NT2/D1 (cell line): Measurements from ENCODE around the gene MAN2A2.

ENCODE experiments used
- DNase-seq: peaks from one replicate; pipeline ENCODE4 v3.0.0-alpha.2; 2011; ENCODE audit warnings: low read depth, low spot score
- H3K27me3 ChIP-seq: 2 replicates; pipeline ENCODE4 v1.6.0; 2011; ENCODE audit warnings: mild to moderate bottlenecking; ENCODE audit not compliant: insufficient read length, insufficient read depth
- H3K36me3 ChIP-seq: 2 replicates; pipeline ENCODE4 v1.6.1; 2011; ENCODE audit warnings: mild to moderate bottlenecking, low read length, mixed read lengths; ENCODE audit not compliant: insufficient read depth, insufficient read length
- H3K4me1 ChIP-seq: 2 replicates; pipeline ENCODE4 v1.5.1; 2011; ENCODE audit not compliant: insufficient read depth, insufficient read length
- H3K4me3 ChIP-seq: 2 replicates; pipeline ENCODE4 v1.5.1; 2011; ENCODE audit warnings: low read depth; ENCODE audit not compliant: insufficient read length
- H3K9ac ChIP-seq: 2 replicates; pipeline ENCODE4 v1.6.0; 2011; ENCODE audit warnings: low read depth; ENCODE audit not compliant: insufficient read length
- H3K9me3 ChIP-seq: 2 replicates; pipeline ENCODE4 v1.5.1; 2011; ENCODE audit warnings: mild to moderate bottlenecking, low read length; ENCODE audit not compliant: insufficient read depth
- SUZ12 ChIP-seq: IDR thresholded peaks from 2 replicates; pipeline ENCODE4 v1.6.1; 2011; ENCODE audit not compliant: insufficient read length, insufficient read depth; ENCODE audit errors: extremely low read depth
- YY1 ChIP-seq: IDR thresholded peaks from 2 replicates; pipeline ENCODE4 v1.6.1; 2011; ENCODE audit not compliant: insufficient read length, insufficient read depth
- ZNF274 ChIP-seq: IDR thresholded peaks from 2 replicates; pipeline ENCODE4 v1.6.1; 2011; ENCODE audit warnings: mild to moderate bottlenecking, low read depth, low read length

Gene MAN2A2

DNA sequence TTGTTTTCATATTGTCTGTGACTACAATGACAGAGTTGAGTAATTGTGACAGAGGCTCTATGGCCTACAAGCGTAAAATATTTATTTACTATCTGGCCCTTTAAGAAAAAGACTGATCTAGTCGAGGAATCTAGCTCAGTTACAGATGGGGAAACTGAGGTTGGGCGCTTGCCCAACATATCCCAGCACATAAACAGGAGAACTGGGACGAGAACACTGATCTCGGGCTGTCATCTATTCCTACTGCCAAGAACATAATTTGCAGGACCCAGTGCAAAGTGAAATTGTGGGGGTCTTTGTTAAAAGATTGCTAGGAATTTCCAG is 16.8 kb upstream of the MAN2A2 start:
- Histone ChIP-seq H3K36me3 (peaks cover 63% of the 10 kb centered on the region), H3K4me3 (no peak overlapping the region), H3K9ac (no peak overlapping the region), H3K27me3 (no peaks in the 10 kb centered on the region), H3K4me1 (peaks cover 30% of the 10 kb centered on the region), H3K9me3 (no peaks in the 10 kb centered on the region)
- TF ChIP-seq YY1 (no peak), ZNF274 (no peak), SUZ12 (no peak)
- DNase-seq, result no peak

DNA sequence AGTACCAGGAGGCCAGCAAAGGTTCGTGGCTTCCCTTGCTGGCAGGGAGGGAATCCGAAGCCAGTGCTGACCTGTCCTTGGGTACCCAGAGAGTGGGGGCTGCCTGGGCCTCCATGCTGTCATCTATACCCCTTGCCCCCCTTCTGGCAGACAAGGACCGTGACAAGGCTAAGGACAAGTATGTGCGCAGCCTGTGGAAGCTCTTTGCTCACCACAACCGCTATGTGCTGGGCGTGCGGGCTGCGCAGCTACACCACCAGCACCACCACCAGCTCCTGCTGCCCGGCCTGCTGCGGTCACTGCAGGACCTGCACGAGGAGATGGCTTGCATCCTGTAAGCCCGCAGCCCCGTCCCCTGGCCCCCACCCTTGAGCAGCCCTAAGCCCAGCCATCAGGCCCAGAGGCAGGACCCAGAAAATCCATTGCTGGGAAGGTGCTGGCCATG is 16.0 kb upstream of the MAN2A2 start:
- H3K4me3 ChIP-seq, result no peak overlapping the region
- H3K9me3 ChIP-seq, result no peaks in the 10 kb centered on the region
- DNase-seq, result no peak
- peaks cover 30% of the 10 kb centered on the region for H3K4me1 ChIP-seq
- H3K9ac ChIP-seq, result no peak overlapping the region
- no peak for TF ChIP-seq YY1
- H3K27me3 ChIP-seq, result no peaks in the 10 kb centered on the region
- H3K36me3 ChIP-seq, result peaks cover 64% of the 10 kb centered on the region

DNA sequence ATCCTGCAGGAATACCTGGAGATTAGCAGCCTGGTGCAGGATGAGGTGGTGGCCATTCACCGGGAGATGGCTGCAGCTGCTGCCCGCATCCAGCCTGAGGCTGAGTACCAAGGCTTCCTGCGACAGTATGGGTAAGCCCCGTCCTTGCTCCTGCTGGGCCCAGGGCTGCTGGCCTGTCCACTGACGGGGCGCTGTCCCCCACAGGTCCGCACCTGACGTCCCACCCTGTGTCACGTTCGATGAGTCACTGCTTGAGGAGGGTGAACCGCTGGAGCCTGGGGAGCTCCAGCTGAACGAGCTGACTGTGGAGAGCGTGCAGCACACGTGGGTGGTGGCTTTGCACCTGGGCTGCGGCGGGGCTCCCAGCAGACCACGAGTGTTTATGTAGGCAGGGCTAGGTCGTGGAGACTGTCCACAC is 13.8 kb upstream of the MAN2A2 start:
- no peak overlapping the region for H3K9ac ChIP-seq

DNA sequence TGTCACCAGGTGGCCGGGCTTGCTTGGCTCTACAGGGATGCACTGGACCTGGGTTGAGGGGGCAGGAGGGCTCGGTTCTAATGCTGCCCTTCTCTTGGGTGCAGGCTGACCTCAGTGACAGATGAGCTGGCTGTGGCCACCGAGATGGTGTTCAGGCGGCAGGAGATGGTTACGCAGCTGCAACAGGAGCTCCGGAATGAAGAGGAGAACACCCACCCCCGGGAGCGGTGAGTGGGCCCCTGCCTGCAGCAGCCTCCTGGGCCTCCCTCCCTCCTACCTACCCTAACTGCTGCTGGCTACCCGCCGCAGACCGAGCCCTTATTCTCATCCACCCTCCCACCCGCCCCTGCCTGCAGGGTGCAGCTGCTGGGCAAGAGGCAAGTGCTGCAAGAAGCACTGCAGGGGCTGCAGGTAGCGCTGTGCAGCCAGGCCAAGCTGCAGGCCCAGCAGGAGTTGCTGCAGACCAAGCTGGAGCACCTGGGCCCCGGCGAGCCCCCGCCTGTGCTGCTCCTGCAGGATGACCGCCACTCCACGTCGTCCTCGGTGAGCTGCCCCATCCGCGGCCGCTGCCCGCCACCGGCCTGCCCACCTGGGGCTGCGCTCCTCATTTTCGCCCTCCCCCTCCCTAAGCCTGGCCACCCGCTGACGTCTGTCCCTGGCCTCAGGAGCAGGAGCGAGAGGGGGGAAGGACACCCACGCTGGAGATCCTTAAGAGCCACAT is 13.2 kb upstream of the MAN2A2 start:
- no peaks in the 10 kb centered on the region for H3K27me3 ChIP-seq
- DNase-seq, result no peak
- H3K9ac ChIP-seq, result no peak overlapping the region
- H3K36me3 ChIP-seq, result peaks cover 74% of the 10 kb centered on the region
- TF ChIP-seq ZNF274, result no peak
- no peak for TF ChIP-seq YY1
- no peak for TF ChIP-seq SUZ12
- no peaks in the 10 kb centered on the region for H3K9me3 ChIP-seq
- no peak overlapping the region for H3K4me3 ChIP-seq
- peaks cover 20% of the 10 kb centered on the region for H3K4me1 ChIP-seq

More for the DNA sequence above, 13.8 kb upstream of the MAN2A2 start:
- no peak for TF ChIP-seq ZNF274
- no peak for TF ChIP-seq YY1
- no peak for TF ChIP-seq SUZ12
- DNase-seq, result no peak
- Histone ChIP-seq H3K9me3 (no peaks in the 10 kb centered on the region), H3K4me1 (peaks cover 24% of the 10 kb centered on the region), H3K4me3 (no peak overlapping the region), H3K36me3 (peaks cover 73% of the 10 kb centered on the region), H3K27me3 (no peaks in the 10 kb centered on the region)

DNA sequence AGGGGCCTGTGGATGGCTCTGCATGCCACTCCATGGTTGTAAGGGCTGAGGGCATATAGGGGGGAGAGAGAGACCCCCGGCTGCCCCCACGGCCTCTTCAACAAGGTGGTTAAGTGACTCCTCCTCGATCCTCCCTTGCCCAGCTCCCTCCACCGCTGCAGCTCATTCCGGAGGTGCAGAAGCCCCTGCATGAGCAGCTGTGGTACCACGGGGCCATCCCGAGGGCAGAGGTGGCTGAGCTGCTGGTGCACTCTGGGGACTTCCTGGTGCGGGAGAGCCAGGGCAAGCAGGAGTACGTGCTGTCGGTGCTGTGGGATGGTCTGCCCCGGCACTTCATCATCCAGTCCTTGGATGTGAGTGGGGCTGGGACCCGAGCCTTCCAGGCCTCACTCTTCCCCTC is 12.3 kb upstream of the MAN2A2 start:
- Histone ChIP-seq H3K4me1 (peaks cover 11% of the 10 kb centered on the region), H3K4me3 (no peak overlapping the region), H3K36me3 (peaks cover 84% of the 10 kb centered on the region), H3K27me3 (no peaks in the 10 kb centered on the region), H3K9ac (no peak overlapping the region), H3K9me3 (no peaks in the 10 kb centered on the region)
- no peak for TF ChIP-seq ZNF274
- TF ChIP-seq SUZ12, result no peak
- TF ChIP-seq YY1, result no peak
- no peak for DNase-seq

DNA sequence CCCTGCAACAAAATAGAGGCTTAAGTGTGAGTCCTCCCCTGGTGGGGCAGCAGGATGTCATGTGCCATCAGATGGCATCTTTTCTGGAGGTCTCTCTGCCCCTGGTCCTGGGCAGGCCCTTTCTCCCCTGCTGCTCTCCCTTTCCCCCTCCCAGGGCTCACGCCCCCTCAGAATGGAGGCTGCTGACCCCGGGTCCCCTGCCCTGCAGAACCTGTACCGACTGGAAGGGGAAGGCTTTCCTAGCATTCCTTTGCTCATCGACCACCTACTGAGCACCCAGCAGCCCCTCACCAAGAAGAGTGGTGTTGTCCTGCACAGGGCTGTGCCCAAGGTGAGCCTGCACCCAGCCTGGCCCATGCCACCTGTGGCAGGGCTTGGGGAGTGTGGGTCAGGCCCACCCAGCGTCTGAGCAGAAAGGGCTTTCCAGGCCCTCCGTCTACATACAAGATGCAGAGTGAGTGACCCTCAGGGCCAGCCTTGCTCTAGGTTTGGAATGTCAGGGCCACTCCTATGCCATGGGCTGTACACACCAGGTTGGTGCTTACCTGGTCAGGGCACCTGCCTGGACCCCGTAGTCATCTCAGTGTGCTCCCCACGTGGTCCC is 11.7 kb upstream of the MAN2A2 start:
- Histone ChIP-seq H3K4me3 (no peak overlapping the region), H3K9me3 (no peaks in the 10 kb centered on the region), H3K4me1 (peaks cover 10% of the 10 kb centered on the region), H3K36me3 (peaks cover 86% of the 10 kb centered on the region), H3K9ac (no peak overlapping the region), H3K27me3 (no peaks in the 10 kb centered on the region)
- no peak for DNase-seq
- TF ChIP-seq SUZ12, result no peak
- no peak for TF ChIP-seq ZNF274
- TF ChIP-seq YY1, result no peak

DNA sequence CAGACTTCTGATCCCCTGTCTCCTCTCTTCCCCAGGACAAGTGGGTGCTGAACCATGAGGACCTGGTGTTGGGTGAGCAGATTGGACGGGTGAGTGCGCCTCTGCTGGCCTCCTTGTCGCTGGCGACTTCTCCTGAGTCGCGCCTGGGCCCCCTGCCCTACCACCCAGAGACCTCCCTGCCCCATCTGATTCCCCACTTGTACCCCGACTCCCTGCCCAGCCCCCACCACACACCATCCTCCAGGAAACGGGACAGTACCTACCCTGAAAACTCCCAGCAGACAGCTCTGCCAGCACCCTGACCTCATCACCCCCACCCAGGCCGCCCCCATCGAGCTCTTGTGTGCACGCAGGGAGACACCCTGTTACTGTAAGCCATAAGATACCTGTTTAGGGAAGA is 11.1 kb upstream of the MAN2A2 start:
- no peak for DNase-seq
- peaks cover 10% of the 10 kb centered on the region for H3K4me1 ChIP-seq
- TF ChIP-seq SUZ12 (no peak), YY1 (no peak), ZNF274 (no peak)
- H3K36me3 ChIP-seq, result peaks cover 83% of the 10 kb centered on the region
- H3K9ac ChIP-seq, result no peak overlapping the region
- H3K9me3 ChIP-seq, result no peaks in the 10 kb centered on the region
- H3K27me3 ChIP-seq, result no peaks in the 10 kb centered on the region
- no peak overlapping the region for H3K4me3 ChIP-seq
